HEK293T (cell line): Measurements from ENCODE around the gene WIPF2.
"Not testable (repeated sequence)": the region's sequence is repeated elsewhere in the genome, so short reads cannot be mapped to it uniquely, and the experiment has no call there.

Experiments used
- ARNT ChIP-seq: fragments of 450-650 bp; IDR thresholded peaks from 2 replicates; pipeline ENCODE4 v1.6.1; 2017; ENCODE audit warnings: mild to moderate bottlenecking
- BHLHE40 ChIP-seq: fragments of 450-650 bp; IDR thresholded peaks from 2 replicates; pipeline ENCODE4 v1.6.1; 2016; ENCODE audit warnings: mild to moderate bottlenecking, moderate library complexity, borderline replicate concordance
- CTBP1 ChIP-seq: fragments of 450-650 bp; IDR thresholded peaks from 2 replicates; pipeline ENCODE4 v1.6.1; 2016; ENCODE audit warnings: borderline replicate concordance
- ELF4 ChIP-seq: fragments of 450-650 bp; IDR thresholded peaks from 2 replicates; pipeline ENCODE4 v1.6.1; 2017; ENCODE audit warnings: antibody characterized with exemption
- FOXA1 ChIP-seq: fragments of 450-650 bp; IDR thresholded peaks from 2 replicates; pipeline ENCODE4 v1.6.1; 2016; ENCODE audit warnings: mild to moderate bottlenecking
- FOXM1 ChIP-seq: fragments of 450-650 bp; IDR thresholded peaks from 2 replicates; pipeline ENCODE4 v1.6.1; 2017; ENCODE audit warnings: mild to moderate bottlenecking, borderline replicate concordance
- HDGF ChIP-seq: fragments of 450-650 bp; IDR thresholded peaks from 2 replicates; pipeline ENCODE4 v1.6.1; 2017; ENCODE audit warnings: antibody characterized with exemption, borderline replicate concordance
- L3MBTL2 ChIP-seq: fragments of 450-650 bp; conservative IDR thresholded peaks from 2 replicates; pipeline ENCODE4 v1.6.1; 2016; ENCODE audit warnings: mild to moderate bottlenecking
- SP1 ChIP-seq: fragments of 450-650 bp; IDR thresholded peaks from 2 replicates; pipeline ENCODE4 v1.6.1; 2017
- SUZ12 ChIP-seq: fragments of 450-650 bp; IDR thresholded peaks from 2 replicates; pipeline ENCODE4 v1.6.1; 2016; ENCODE audit warnings: mild to moderate bottlenecking
- TARDBP ChIP-seq: fragments of 450-650 bp; IDR thresholded peaks from 2 replicates; pipeline ENCODE4 v1.6.1; 2016
- ZNF384 ChIP-seq: fragments of 450-650 bp; IDR thresholded peaks from 2 replicates; pipeline ENCODE4 v1.6.1; 2016
- TF ChIP-seq, protein P1 (sequence below): fragments of 450-650 bp; IDR thresholded peaks from 2 replicates; pipeline ENCODE4 v1.6.1; 2016

- TF ChIP-seq FOXM1, SUZ12, HDGF, TARDBP, SP1, CTBP1, ZNF384, ARNT, FOXA1, BHLHE40, L3MBTL2, ELF4: not testable (repeated sequence)
- TF ChIP-seq, protein P1, sequence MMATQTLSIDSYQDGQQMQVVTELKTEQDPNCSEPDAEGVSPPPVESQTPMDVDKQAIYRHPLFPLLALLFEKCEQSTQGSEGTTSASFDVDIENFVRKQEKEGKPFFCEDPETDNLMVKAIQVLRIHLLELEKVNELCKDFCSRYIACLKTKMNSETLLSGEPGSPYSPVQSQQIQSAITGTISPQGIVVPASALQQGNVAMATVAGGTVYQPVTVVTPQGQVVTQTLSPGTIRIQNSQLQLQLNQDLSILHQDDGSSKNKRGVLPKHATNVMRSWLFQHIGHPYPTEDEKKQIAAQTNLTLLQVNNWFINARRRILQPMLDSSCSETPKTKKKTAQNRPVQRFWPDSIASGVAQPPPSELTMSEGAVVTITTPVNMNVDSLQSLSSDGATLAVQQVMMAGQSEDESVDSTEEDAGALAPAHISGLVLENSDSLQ, result not testable (repeated sequence)
Measured at GRCh38 chr17:40206193-40206592, 12.9 kb upstream of the WIPF2 start.
